ENCODE results near the gene KLHL28. TPM values are rescaled to one million over a fixed set of nuclear protein-coding genes. Genes with fewer than 3 reads are reported as not detected.

The KLHL28 gene
- total RNA-seq, 2 donors from 2014 or later, result 6.4 to 8.5 TPM

- H3K4me1 ChIP-seq, result peaks cover 0 to 28% of the 10 kb centered on the region in 2 donors
- peak overlapping the region; percentile 59 to 62 for H3K27ac ChIP-seq
- TF ChIP-seq CTCF (IDR thresholded peaks at IDR 0.05), result no peak
- H3K4me3 ChIP-seq, result no peak overlapping the region
- DNase-seq (ENCODE audit: low spot score), result no peak
- no peaks in the 10 kb centered on the region for H3K36me3 ChIP-seq
- no peaks in the 10 kb centered on the region for H3K27me3 ChIP-seq
- H3K9me3 ChIP-seq, result no peaks in the 10 kb centered on the region
Observed at GRCh38 chr14:44989497-44990440, 28.0 kb upstream of the KLHL28 start.

GRCh38 chr14:44988694-44989093 lies 26.9 kb upstream of the KLHL28 start:
- no peak for DNase-seq (ENCODE audit: low spot score)

GRCh38 chr14:44982594-44982993 lies 20.8 kb upstream of the KLHL28 start:
- H3K4me1 ChIP-seq, result peaks cover 0 to 15% of the 10 kb centered on the region in 2 donors
- no peak overlapping the region for H3K27ac ChIP-seq
- H3K4me3 ChIP-seq, result no peak overlapping the region
- TF ChIP-seq CTCF (IDR thresholded peaks at IDR 0.05), result no peak
- no peaks in the 10 kb centered on the region for H3K9me3 ChIP-seq
- no peaks in the 10 kb centered on the region for H3K27me3 ChIP-seq
- H3K36me3 ChIP-seq, result no peaks in the 10 kb centered on the region
- DNase-seq (ENCODE audit: low spot score), result no peak

More at GRCh38 chr14:44988694-44989093, 26.9 kb upstream of the KLHL28 start:
- Histone ChIP-seq H3K4me1 (peaks cover 0 to 28% of the 10 kb centered on the region in 2 donors), H3K36me3 (no peaks in the 10 kb centered on the region), H3K4me3 (peak overlapping the region in 1 of 2 donors; percentile 7), H3K27ac (peak overlapping the region; percentile 59 to 62), H3K27me3 (no peaks in the 10 kb centered on the region), H3K9me3 (no peaks in the 10 kb centered on the region)
- no peak for TF ChIP-seq CTCF (IDR thresholded peaks at IDR 0.05)

- H3K27ac ChIP-seq, result no peak overlapping the region
- H3K36me3 ChIP-seq, result no peaks in the 10 kb centered on the region
- no peak for DNase-seq (ENCODE audit: low spot score)
- TF ChIP-seq CTCF (IDR thresholded peaks at IDR 0.05), result no peak
- no peaks in the 10 kb centered on the region for H3K9me3 ChIP-seq
- H3K27me3 ChIP-seq, result no peaks in the 10 kb centered on the region
- H3K4me3 ChIP-seq, result no peak overlapping the region
- peaks cover 0 to 15% of the 10 kb centered on the region in 2 donors for H3K4me1 ChIP-seq
Observed at GRCh38 chr14:44981198-44981597, 19.5 kb upstream of the KLHL28 start.

GRCh38 chr14:44979740-44980356 lies 18.1 kb upstream of the KLHL28 start:
- H3K27ac ChIP-seq, result no peak overlapping the region
- no peaks in the 10 kb centered on the region for H3K36me3 ChIP-seq
- no peaks in the 10 kb centered on the region for H3K27me3 ChIP-seq
- no peaks in the 10 kb centered on the region for H3K9me3 ChIP-seq
- no peak overlapping the region for H3K4me3 ChIP-seq
- no peak for DNase-seq (ENCODE audit: low spot score)
- peaks cover 0 to 15% of the 10 kb centered on the region in 2 donors for H3K4me1 ChIP-seq
- TF ChIP-seq CTCF (IDR thresholded peaks at IDR 0.05), result no peak
